HL-60 (cell line): Measurements from ENCODE around the gene DENND1B.

Experiments used
- CTCF ChIP-seq: IDR thresholded peaks from one replicate; pipeline ENCODE4 v1.5.1; 2011; ENCODE audit warnings: low read length, control low read depth, inconsistent platforms; ENCODE audit not compliant: insufficient read depth
- POLR2AphosphoS5 ChIP-seq: IDR thresholded peaks from 2 replicates; pipeline ENCODE4 v1.6.1; 2012; ENCODE audit warnings: low read depth
- REST ChIP-seq: IDR thresholded peaks from 2 replicates; pipeline ENCODE4 v1.6.1; 2012; ENCODE audit warnings: low read depth; ENCODE audit not compliant: insufficient replicate concordance

- TF ChIP-seq CTCF (no peak), POLR2AphosphoS5 (no peak), REST (no peak)
Measured at GRCh38 chr1:197774466-197775281, 606 bp downstream of the DENND1B start.
